Mesodermal cell (in vitro differentiated cells): ENCODE measurements around the gene TRPM7.
"Not testable (repeated sequence)": the region's sequence is repeated elsewhere in the genome, so short reads cannot be mapped to it uniquely, and the experiment has no call there.

ENCODE experiments used
- H3K27ac ChIP-seq: 2 replicates; pipeline ENCODE4 v1.7.0; 2013; ENCODE audit warnings: mild to moderate bottlenecking, low read depth, low read length, moderate library complexity; ENCODE audit not compliant: severe bottlenecking
- H3K36me3 ChIP-seq: 2 replicates; pipeline ENCODE4 v1.7.1; 2013; ENCODE audit warnings: mild to moderate bottlenecking, low read length, moderate library complexity; ENCODE audit not compliant: control insufficient read depth, insufficient read depth
- H3K4me1 ChIP-seq: one replicate; pipeline ENCODE4 v1.7.1; 2013; ENCODE audit warnings: mild to moderate bottlenecking, low read length; ENCODE audit not compliant: insufficient read depth, control insufficient read depth, poor library complexity, severe bottlenecking
- H3K4me3 ChIP-seq: 2 replicates; pipeline ENCODE4 v1.7.0; 2013; ENCODE audit warnings: low read length, control low read depth, mild to moderate bottlenecking; ENCODE audit not compliant: insufficient read depth, poor library complexity, severe bottlenecking; ENCODE audit errors: extremely low read depth
- H3K9me3 ChIP-seq: 2 replicates; pipeline ENCODE4 v1.7.1; 2013; ENCODE audit warnings: mild to moderate bottlenecking, low read length, moderate library complexity; ENCODE audit not compliant: control insufficient read depth
- WGBS, 2 experiments: methylation state at CpG; one replicate each; pipeline ENCODE4 v1.1.5; 2013; ENCODE audit warnings: missing lambda C conversion rate in 2 of 2; ENCODE audit not compliant: insufficient coverage in 2 of 2; 5-methylcytosine and 5-hydroxymethylcytosine counted together

TRPM7 gene

GRCh38 chr15:50576166-50576565 is 110.4 kb downstream of the TRPM7 start:
- no peaks in the 10 kb centered on the region for H3K9me3 ChIP-seq
- H3K4me3 ChIP-seq: no peak overlapping the region
- H3K36me3 ChIP-seq: peaks cover 65% of the 10 kb centered on the region
- no peaks in the 10 kb centered on the region for H3K4me1 ChIP-seq
- H3K27ac ChIP-seq: no peak overlapping the region
- no CpG with 5 or more reads among the region's 1 CpG for WGBS, 2 experiments

- H3K9me3 ChIP-seq, H3K4me3 ChIP-seq, H3K4me1 ChIP-seq, H3K27ac ChIP-seq: not testable (repeated sequence)
- 100% methylated on average over 3 of the region's 5 CpGs; no CpG with 5 or more reads in 1 of the 2 experiments for WGBS, 2 experiments
- peaks cover 74% of the 10 kb centered on the region for H3K36me3 ChIP-seq
These were observed 112.8 kb downstream of the TRPM7 start for GRCh38 chr15:50573842-50574241.

- WGBS, 2 experiments: 93 to 94% methylated on average over 4 of the region's 4 CpGs
- Histone ChIP-seq H3K36me3 (peaks cover 54% of the 10 kb centered on the region), H3K9me3 (no peaks in the 10 kb centered on the region), H3K4me3 (no peak overlapping the region), H3K27ac (no peak overlapping the region), H3K4me1 (no peaks in the 10 kb centered on the region)
These were observed 122.8 kb downstream of the TRPM7 start for GRCh38 chr15:50563756-50564155.

- no peak overlapping the region for H3K4me3 ChIP-seq
- peaks cover 54% of the 10 kb centered on the region for H3K36me3 ChIP-seq
- no peaks in the 10 kb centered on the region for H3K4me1 ChIP-seq
- no peak overlapping the region for H3K27ac ChIP-seq
- 93 to 100% methylated on average over 2 to 3 of the region's 4 CpGs for WGBS, 2 experiments
- H3K9me3 ChIP-seq: no peaks in the 10 kb centered on the region
These were observed 123.6 kb downstream of the TRPM7 start for GRCh38 chr15:50562735-50563640.

GRCh38 chr15:50558012-50558411 is 128.6 kb downstream of the TRPM7 start:
- no peak overlapping the region for H3K27ac ChIP-seq
- H3K36me3 ChIP-seq: peaks cover 27% of the 10 kb centered on the region
- WGBS, 2 experiments: no CpG with 5 or more reads among the region's 2 CpGs
- no peak overlapping the region for H3K4me3 ChIP-seq
- H3K9me3 ChIP-seq: no peaks in the 10 kb centered on the region
- no peaks in the 10 kb centered on the region for H3K4me1 ChIP-seq

GRCh38 chr15:50556642-50557371 is 129.8 kb downstream of the TRPM7 start:
- H3K9me3 ChIP-seq: no peaks in the 10 kb centered on the region
- peaks cover 16% of the 10 kb centered on the region for H3K36me3 ChIP-seq
- H3K4me1 ChIP-seq: no peaks in the 10 kb centered on the region
- H3K4me3 ChIP-seq: no peak overlapping the region
- no peak overlapping the region for H3K27ac ChIP-seq
- no CpG with 5 or more reads among the region's 2 CpGs for WGBS, 2 experiments

GRCh38 chr15:50552238-50552637 is 134.4 kb downstream of the TRPM7 start:
- Histone ChIP-seq H3K27ac (no peak overlapping the region), H3K36me3 (no peaks in the 10 kb centered on the region), H3K9me3 (no peaks in the 10 kb centered on the region), H3K4me1 (no peaks in the 10 kb centered on the region), H3K4me3 (no peak overlapping the region)
- WGBS, 2 experiments: 95 to 100% methylated on average over 1 to 4 of the region's 4 CpGs

- Histone ChIP-seq H3K9me3 (no peaks in the 10 kb centered on the region), H3K27ac (no peak overlapping the region), H3K4me1 (peaks cover 3% of the 10 kb centered on the region), H3K36me3 (no peaks in the 10 kb centered on the region), H3K4me3 (no peak overlapping the region)
- WGBS, 2 experiments: 84 to 88% methylated on average over 6 to 7 of the region's 7 CpGs
These were observed 137.3 kb downstream of the TRPM7 start for GRCh38 chr15:50549326-50549725.

- H3K4me1 ChIP-seq: peaks cover 6% of the 10 kb centered on the region
- no peaks in the 10 kb centered on the region for H3K36me3 ChIP-seq
- no peaks in the 10 kb centered on the region for H3K9me3 ChIP-seq
- no peak within 1 kb of the TSS for H3K27ac ChIP-seq
- no peak within 1 kb of the TSS for H3K4me3 ChIP-seq
- 86 to 88% methylated on average over 2 to 4 of the region's 5 CpGs for WGBS, 2 experiments
These were observed 140.0 kb downstream of the TRPM7 start, which contains the start of gene USP50 for GRCh38 chr15:50546566-50546965. Gene USP50, minus strand, starts transcription at chr15:50546666. Its CDS starts 141 bp downstream, at chr15:50546525.

- Histone ChIP-seq H3K9me3 (no peaks in the 10 kb centered on the region), H3K27ac (no peak overlapping the region), H3K4me3 (no peak overlapping the region), H3K36me3 (no peaks in the 10 kb centered on the region), H3K4me1 (peaks cover 6% of the 10 kb centered on the region)
- 52 to 58% methylated on average over 4 of the region's 5 CpGs for WGBS, 2 experiments
These were observed 142.2 kb downstream of the TRPM7 start for GRCh38 chr15:50544368-50544767.
